Suprapubic skin (tissue), 4 donors: ENCODE results near the gene EIPR1.

ENCODE experiments used
- CTCF ChIP-seq, 2 donors: fragments of 200-600 bp in 1 of 2; fragments of 450-650 bp in 1 of 2; sonication (generic) in 1 of 2; IDR thresholded peaks; one replicate each; pipeline ENCODE4 v1.5.1; 2016 to 2019; ENCODE audit warnings: antibody characterized with exemption in 2 of 2, mild to moderate bottlenecking in 1 of 2, moderate library complexity in 1 of 2
- EP300 ChIP-seq: sonication (generic); formaldehyde crosslinking; IDR thresholded peaks from one replicate; pipeline ENCODE4 v1.6.1; 2017; ENCODE audit warnings: antibody characterized with exemption
- POLR2A ChIP-seq, 2 donors: fragments of 450-650 bp; IDR thresholded peaks; one replicate each; pipeline ENCODE4 v1.6.1; 2017; ENCODE audit warnings: antibody characterized with exemption in 2 of 2, mild to moderate bottlenecking in 2 of 2, moderate library complexity in 2 of 2
- POLR2AphosphoS5 ChIP-seq, 3 donors: sonication (generic); formaldehyde crosslinking; IDR thresholded peaks; one replicate each; pipeline ENCODE4 v1.6.1; 2017; ENCODE audit warnings: antibody characterized with exemption in 3 of 3

GRCh38 chr2:3139906-3140305 is 237.7 kb downstream of the EIPR1 start:
- TF ChIP-seq POLR2A (IDR thresholded peaks at IDR 0.05) = no peak
- no peak for TF ChIP-seq POLR2AphosphoS5 (IDR thresholded peaks at IDR 0.05)
- no peak for TF ChIP-seq CTCF (IDR thresholded peaks at IDR 0.05)
- TF ChIP-seq EP300 = no peak
